ENCODE results near the gene TMA7B.

- TF ChIP-seq, protein P1, sequence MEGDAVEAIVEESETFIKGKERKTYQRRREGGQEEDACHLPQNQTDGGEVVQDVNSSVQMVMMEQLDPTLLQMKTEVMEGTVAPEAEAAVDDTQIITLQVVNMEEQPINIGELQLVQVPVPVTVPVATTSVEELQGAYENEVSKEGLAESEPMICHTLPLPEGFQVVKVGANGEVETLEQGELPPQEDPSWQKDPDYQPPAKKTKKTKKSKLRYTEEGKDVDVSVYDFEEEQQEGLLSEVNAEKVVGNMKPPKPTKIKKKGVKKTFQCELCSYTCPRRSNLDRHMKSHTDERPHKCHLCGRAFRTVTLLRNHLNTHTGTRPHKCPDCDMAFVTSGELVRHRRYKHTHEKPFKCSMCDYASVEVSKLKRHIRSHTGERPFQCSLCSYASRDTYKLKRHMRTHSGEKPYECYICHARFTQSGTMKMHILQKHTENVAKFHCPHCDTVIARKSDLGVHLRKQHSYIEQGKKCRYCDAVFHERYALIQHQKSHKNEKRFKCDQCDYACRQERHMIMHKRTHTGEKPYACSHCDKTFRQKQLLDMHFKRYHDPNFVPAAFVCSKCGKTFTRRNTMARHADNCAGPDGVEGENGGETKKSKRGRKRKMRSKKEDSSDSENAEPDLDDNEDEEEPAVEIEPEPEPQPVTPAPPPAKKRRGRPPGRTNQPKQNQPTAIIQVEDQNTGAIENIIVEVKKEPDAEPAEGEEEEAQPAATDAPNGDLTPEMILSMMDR (IDR thresholded peaks at IDR 0.05 in 4 of 5, conservative IDR thresholded peaks at IDR 0.05 in 1 of 5), result no peak
- TF ChIP-seq POLR2A (IDR thresholded peaks at IDR 0.05), result no peak
Observed at GRCh38 chr22:39997421-39997820, 37.2 kb downstream of the TMA7B start.

All from gastrocnemius medialis (tissue), 4 donors.